HepG2 (cell line): ENCODE data around the gene EPB41L2. TPM values are rescaled to one million over a fixed set of nuclear protein-coding genes. Genes with fewer than 3 reads are reported as not detected.

Experiments
- ARHGAP35 ChIP-seq: sonication (generic); formaldehyde crosslinking; IDR thresholded peaks from 2 replicates; pipeline ENCODE4 v1.9.0; 2022; ENCODE audit warnings: mild to moderate bottlenecking, inconsistent platforms, moderate library complexity, missing genetic modification reagents, borderline replicate concordance
- CBX2 ChIP-seq, 2 experiments: fragments of 200-600 bp in 1 of 2; sonication (generic); formaldehyde crosslinking in 1 of 2; IDR thresholded peaks; 2 replicates each; pipeline versions ENCODE4 v1.7.0 to v1.8.1; 2018 to 2022; ENCODE audit warnings: low read depth in 2 of 2, low read length in 1 of 2, mild to moderate bottlenecking in 1 of 2, missing genetic modification reagents in 1 of 2
- FOXA3 ChIP-seq: IDR thresholded peaks from 2 replicates; pipeline ENCODE4 v1.6.1; 2016; ENCODE audit warnings: missing genetic modification reagents, missing compliant biosample characterization
- FOXO1 ChIP-seq: sonication (generic); formaldehyde crosslinking; IDR thresholded peaks from 2 replicates; pipeline ENCODE4 v1.4.0; 2020; ENCODE audit warnings: missing genetic modification reagents
- HDAC2 ChIP-seq: sonication (generic); formaldehyde crosslinking; IDR thresholded peaks from 2 replicates; pipeline ENCODE4 v1.4.0; 2020; ENCODE audit warnings: missing genetic modification reagents
- MTA1 ChIP-seq: sonication (generic); formaldehyde crosslinking; IDR thresholded peaks from 2 replicates; pipeline ENCODE4 v1.4.0; 2020; ENCODE audit warnings: missing genetic modification reagents, mild to moderate bottlenecking, borderline replicate concordance
- MYNN ChIP-seq: sonication (generic); formaldehyde crosslinking; IDR thresholded peaks from 2 replicates; pipeline ENCODE4 v1.4.0; 2020; ENCODE audit warnings: mild to moderate bottlenecking, low read depth, missing genetic modification reagents
- PITX1 ChIP-seq: sonication (generic); formaldehyde crosslinking; IDR thresholded peaks from 2 replicates; pipeline ENCODE4 v1.5.1; 2020; ENCODE audit warnings: mild to moderate bottlenecking, missing genetic modification reagents
- SIX4 ChIP-seq: sonication (generic); formaldehyde crosslinking; IDR thresholded peaks from 2 replicates; pipeline ENCODE4 v1.4.0; 2020; ENCODE audit warnings: missing genetic modification reagents
- SOX5 ChIP-seq: IDR thresholded peaks from 2 replicates; pipeline ENCODE4 v1.6.1; 2016; ENCODE audit warnings: borderline replicate concordance
- TBX2 ChIP-seq: sonication (generic); formaldehyde crosslinking; IDR thresholded peaks from 2 replicates; pipeline ENCODE4 v1.5.0; 2020; ENCODE audit warnings: missing genetic modification reagents, mild to moderate bottlenecking, borderline replicate concordance
- YEATS2 ChIP-seq: sonication (generic); formaldehyde crosslinking; IDR thresholded peaks from 2 replicates; pipeline ENCODE4 v1.4.0; 2020; ENCODE audit warnings: missing genetic modification reagents, borderline replicate concordance
- ZFP1 ChIP-seq: IDR thresholded peaks from 2 replicates; pipeline ENCODE4 v1.6.1; 2016
- ZFY ChIP-seq: sonication (generic); formaldehyde crosslinking; IDR thresholded peaks from 2 replicates; pipeline ENCODE4 v1.4.0; 2020; ENCODE audit warnings: missing genetic modification reagents
- ZHX1 ChIP-seq: sonication (generic); formaldehyde crosslinking; IDR thresholded peaks from 2 replicates; pipeline ENCODE4 v1.8.1; 2022; ENCODE audit warnings: low read depth, mild to moderate bottlenecking, missing genetic modification reagents
- ZMYM4 ChIP-seq: sonication (generic); formaldehyde crosslinking; IDR thresholded peaks from 2 replicates; pipeline ENCODE4 v1.8.1; 2023; ENCODE audit warnings: mild to moderate bottlenecking, missing genetic modification reagents
- ZNF121 ChIP-seq: sonication (generic); formaldehyde crosslinking; IDR thresholded peaks from 2 replicates; pipeline ENCODE4 v1.5.0; 2020; ENCODE audit warnings: mild to moderate bottlenecking, missing genetic modification reagents
- ZNF180 ChIP-seq: sonication (generic); formaldehyde crosslinking; IDR thresholded peaks from 2 replicates; pipeline ENCODE4 v1.4.0; 2020; ENCODE audit warnings: low read depth, missing genetic modification reagents, borderline replicate concordance
- ZNF382 ChIP-seq: sonication (generic); formaldehyde crosslinking; IDR thresholded peaks from 2 replicates; pipeline ENCODE4 v1.5.0; 2020; ENCODE audit warnings: missing genetic modification reagents, mild to moderate bottlenecking, borderline replicate concordance
- ZNF432 ChIP-seq: sonication (generic); formaldehyde crosslinking; IDR thresholded peaks from 2 replicates; pipeline ENCODE4 v1.5.0; 2020; ENCODE audit warnings: missing genetic modification reagents, mild to moderate bottlenecking, borderline replicate concordance
- ZNF589 ChIP-seq: sonication (generic); formaldehyde crosslinking; conservative IDR thresholded peaks from 2 replicates; pipeline ENCODE4 v1.8.0; 2022; ENCODE audit warnings: mild to moderate bottlenecking, moderate library complexity, missing genetic modification reagents
- polyA plus RNA-seq, 8 experiments: library from polyadenylated mRNA; depleted of rRNA in 3 of 8; stranded (reverse) in 7 of 8; unstranded in 1 of 8; fragments of >200 nt; fragmentation: Illumina TruSeq in 4 of 8; extraction: Trizol in 4 of 8; gene quantifications; 2 replicates each; pipeline versions ENCODE4 v1.2.1 to v1.2.3, GENCODE V29; 2011 to 2016; ENCODE audit warnings: low read depth in 4 of 8, missing spikeins in 1 of 8, mixed read lengths in 1 of 8; ENCODE audit not compliant: insufficient read depth in 1 of 8
- total RNA-seq, 5 experiments: library from RNA; depleted of rRNA; stranded (reverse); fragments of >200 nt; fragmentation: Illumina TruSeq; extraction: Trizol; gene quantifications; 2 replicates each; pipeline ENCODE4 v1.2.3, GENCODE V29; 2016; ENCODE audit warnings: low read depth in 1 of 5
- TF ChIP-seq, protein P1 (sequence below): sonication (generic); formaldehyde crosslinking; IDR thresholded peaks from 2 replicates; pipeline ENCODE4 v1.4.0; 2020; ENCODE audit warnings: mild to moderate bottlenecking, missing genetic modification reagents
- TF ChIP-seq, protein P2 (sequence below): sonication (generic); formaldehyde crosslinking; IDR thresholded peaks from 2 replicates; pipeline ENCODE4 v1.5.0; 2020; ENCODE audit warnings: mild to moderate bottlenecking, missing genetic modification reagents, borderline replicate concordance

Gene EPB41L2
- total and polyA plus RNA-seq, 2 of the 13 experiments (the other 11 are each of a cell fraction or from before 2014, with no cell fraction given): 41.7 to 56.4 TPM

DNA sequence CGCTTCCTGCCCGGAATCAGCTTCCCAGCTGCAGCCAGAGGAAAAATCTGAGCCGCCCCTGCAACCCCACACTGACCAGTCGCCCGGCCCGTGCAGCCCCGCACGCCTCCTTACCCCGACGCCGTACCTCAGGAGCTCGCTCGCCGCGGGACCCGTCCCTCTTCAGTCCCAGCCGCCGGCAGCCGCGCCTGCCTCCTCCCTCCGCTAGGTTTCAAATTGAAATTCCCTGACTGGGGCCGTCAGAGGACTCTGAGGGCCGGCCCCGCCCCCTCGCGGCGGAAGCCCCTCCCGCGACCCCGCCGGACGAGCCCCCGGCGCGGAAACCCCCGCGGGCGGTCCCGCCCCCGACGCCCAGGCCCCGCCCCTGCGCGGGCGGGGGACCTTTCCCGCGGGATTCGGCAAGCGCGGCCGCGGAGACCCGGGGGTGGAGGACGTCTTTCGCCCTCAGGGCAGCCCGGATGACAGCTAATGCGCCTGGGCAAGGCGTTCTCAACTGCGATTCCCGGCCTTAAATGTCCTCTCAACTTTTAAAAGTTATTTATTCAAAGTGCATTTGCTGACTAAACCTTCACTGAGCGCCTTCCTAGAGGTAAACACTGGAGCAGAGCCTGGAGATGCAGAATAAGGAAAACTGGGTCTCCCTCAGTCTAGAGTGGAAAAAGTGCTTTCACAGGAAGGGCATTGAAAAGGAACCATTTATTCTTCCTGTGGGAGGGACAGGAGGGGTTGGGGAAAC, at the start of gene EPB41L2 (continued):
- TF ChIP-seq MTA1 (CRISPR knock-in tag): no peak
- no peak for TF ChIP-seq MYNN (CRISPR knock-in tag)
- no peak for TF ChIP-seq ZNF432 (CRISPR knock-in tag)
- peak; percentile 4; the same call in 1 of the 2 replicates for TF ChIP-seq TBX2 (CRISPR knock-in tag)
- TF ChIP-seq YEATS2: peak; percentile 8; the same call in 1 of the 2 replicates
- TF ChIP-seq ZHX1 (CRISPR knock-in tag): peak; percentile 46; the same call in 1 of the 2 replicates
- TF ChIP-seq FOXA3 (CRISPR knock-in tag): peak; percentile 2; the same call in 1 of the 2 replicates
- no peak; the same call in 1 of the 2 replicates for TF ChIP-seq ZFY (CRISPR knock-in tag)
- no peak for TF ChIP-seq ZNF180
- TF ChIP-seq CBX2 (IDR thresholded peaks at IDR 0.05; ENCODE audit: low read depth, low read length): no peak
- TF ChIP-seq CBX2 (CRISPR knock-in tag; IDR thresholded peaks at IDR 0.05; ENCODE audit: low read depth): no peak
- TF ChIP-seq ZFP1 (CRISPR knock-in tag): no peak
- TF ChIP-seq FOXO1 (CRISPR knock-in tag): no peak
- TF ChIP-seq ZNF121 (CRISPR knock-in tag): no peak
- no peak for TF ChIP-seq ZNF382 (CRISPR knock-in tag)
- 0 out of 2 replicates have a peak, but pooled peaks have one; percentile 6 for TF ChIP-seq ARHGAP35 (CRISPR knock-in tag)
- no peak for TF ChIP-seq SIX4 (CRISPR knock-in tag)
- TF ChIP-seq ZNF589 (CRISPR knock-in tag): no peak
- peak; percentile 33; the same call in 1 of the 2 replicates for TF ChIP-seq SOX5
- TF ChIP-seq, protein P1, sequence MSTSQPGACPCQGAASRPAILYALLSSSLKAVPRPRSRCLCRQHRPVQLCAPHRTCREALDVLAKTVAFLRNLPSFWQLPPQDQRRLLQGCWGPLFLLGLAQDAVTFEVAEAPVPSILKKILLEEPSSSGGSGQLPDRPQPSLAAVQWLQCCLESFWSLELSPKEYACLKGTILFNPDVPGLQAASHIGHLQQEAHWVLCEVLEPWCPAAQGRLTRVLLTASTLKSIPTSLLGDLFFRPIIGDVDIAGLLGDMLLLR (CRISPR knock-in tag): peak; percentile 48; the same call in 1 of the 2 replicates
- TF ChIP-seq HDAC2: no peak
- TF ChIP-seq PITX1: peak; percentile 33; the same call in 1 of the 2 replicates
- TF ChIP-seq, protein P2, sequence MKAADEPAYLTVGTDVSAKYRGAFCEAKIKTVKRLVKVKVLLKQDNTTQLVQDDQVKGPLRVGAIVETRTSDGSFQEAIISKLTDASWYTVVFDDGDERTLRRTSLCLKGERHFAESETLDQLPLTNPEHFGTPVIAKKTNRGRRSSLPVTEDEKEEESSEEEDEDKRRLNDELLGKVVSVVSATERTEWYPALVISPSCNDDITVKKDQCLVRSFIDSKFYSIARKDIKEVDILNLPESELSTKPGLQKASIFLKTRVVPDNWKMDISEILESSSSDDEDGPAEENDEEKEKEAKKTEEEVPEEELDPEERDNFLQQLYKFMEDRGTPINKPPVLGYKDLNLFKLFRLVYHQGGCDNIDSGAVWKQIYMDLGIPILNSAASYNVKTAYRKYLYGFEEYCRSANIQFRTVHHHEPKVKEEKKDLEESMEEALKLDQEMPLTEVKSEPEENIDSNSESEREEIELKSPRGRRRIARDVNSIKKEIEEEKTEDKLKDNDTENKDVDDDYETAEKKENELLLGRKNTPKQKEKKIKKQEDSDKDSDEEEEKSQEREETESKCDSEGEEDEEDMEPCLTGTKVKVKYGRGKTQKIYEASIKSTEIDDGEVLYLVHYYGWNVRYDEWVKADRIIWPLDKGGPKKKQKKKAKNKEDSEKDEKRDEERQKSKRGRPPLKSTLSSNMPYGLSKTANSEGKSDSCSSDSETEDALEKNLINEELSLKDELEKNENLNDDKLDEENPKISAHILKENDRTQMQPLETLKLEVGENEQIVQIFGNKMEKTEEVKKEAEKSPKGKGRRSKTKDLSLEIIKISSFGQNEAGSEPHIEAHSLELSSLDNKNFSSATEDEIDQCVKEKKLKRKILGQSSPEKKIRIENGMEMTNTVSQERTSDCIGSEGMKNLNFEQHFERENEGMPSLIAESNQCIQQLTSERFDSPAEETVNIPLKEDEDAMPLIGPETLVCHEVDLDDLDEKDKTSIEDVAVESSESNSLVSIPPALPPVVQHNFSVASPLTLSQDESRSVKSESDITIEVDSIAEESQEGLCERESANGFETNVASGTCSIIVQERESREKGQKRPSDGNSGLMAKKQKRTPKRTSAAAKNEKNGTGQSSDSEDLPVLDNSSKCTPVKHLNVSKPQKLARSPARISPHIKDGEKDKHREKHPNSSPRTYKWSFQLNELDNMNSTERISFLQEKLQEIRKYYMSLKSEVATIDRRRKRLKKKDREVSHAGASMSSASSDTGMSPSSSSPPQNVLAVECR (CRISPR knock-in tag): peak; percentile 86
- peak; percentile 80 for TF ChIP-seq ZMYM4
